HG03196 (cell line): ENCODE results near the gene INSYN1.
"Not testable (repeated sequence)": the region's sequence is repeated elsewhere in the genome, so short reads cannot be mapped to it uniquely, and the experiment has no call there.

Experiments used
- ATAC-seq: cut with Tn5 transposase; IDR thresholded peaks from one replicate; pipeline ENCODE4 v1.9.1; 2021; ENCODE audit not compliant: unreplicated experiment

Gene INSYN1, protein sequence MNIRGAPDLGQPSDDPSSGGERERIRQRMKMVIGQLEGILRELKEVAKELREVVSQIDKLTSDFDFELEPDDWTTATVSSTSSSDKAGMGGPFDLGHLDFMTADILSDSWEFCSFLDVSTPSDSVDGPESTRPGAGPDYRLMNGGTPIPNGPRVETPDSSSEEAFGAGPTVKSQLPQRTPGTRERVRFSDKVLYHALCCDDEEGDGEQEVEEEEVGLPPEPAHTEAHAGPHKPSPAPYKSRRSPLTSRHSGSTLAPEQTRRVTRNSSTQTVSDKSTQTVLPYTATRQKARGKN

GRCh38 chr15:73753250-73754130 lies at the start of gene INSYN1:
INSYN1 (minus strand) TSS chr15:73753351; CDS start chr15:73751130, 2,221 bp downstream.
- no peak for ATAC-seq

DNA sequence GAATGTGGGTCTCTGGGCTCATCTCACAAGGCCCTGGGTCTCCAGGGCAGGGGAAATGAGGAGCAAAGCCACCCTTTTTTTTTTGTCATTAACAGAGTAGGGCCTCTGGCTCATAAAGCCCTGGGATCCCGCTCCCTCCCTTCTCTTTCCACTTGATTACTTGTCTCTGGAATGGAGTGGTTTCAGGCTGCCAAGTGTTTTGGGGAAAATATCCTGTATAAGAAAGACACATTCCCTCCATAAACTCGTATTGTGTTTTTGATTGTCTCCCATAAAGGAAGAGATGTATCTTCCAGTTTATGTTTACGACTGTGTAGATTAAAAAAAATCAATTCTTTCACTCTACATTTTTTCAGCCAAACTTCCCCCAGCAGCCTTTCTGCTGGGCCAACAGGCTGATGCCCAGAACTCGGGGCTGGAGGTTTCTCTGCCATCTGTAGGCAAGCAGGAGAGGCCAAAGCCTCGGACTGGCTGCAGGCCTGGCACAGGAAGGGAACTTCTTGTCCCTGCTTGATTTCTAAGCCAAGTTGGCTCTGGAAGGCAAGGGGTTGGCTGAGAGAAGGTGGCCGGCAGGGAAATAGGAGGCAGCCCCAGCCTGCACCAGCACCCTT lies 49.4 kb upstream of the INSYN1 start:
- no peak for ATAC-seq

DNA sequence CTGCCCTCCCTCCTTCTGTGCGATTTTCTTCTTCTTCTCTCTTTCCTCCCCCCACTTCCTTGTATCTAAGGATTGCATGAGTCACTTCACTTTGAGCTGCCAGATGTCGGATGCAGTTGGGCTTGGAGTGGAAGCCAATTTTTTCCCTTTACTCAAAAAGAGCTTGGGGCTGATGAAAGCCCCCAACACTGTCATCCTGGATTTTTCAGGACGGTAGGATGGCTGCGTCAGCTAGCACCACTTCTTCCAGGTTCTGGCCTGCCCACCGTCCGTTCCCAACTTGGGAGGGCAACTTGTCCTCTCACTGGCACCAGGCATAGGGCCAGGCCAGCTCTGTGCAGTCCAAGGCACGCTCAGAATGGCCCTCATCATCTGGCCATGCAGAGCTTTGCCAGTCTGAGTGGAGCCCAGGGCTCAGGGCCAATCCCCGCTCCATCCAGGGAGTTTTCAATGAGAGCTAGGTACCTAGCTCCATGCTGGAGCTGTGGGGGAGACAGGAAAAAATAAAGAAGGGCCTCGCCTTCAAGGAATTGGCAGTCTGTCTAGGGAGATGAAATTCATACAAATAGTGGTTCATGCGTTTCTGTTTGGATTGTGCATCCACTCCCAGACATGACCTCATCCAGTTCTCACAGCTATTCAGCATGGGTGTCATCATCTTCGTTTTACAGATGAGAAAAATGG lies 47.7 kb upstream of the INSYN1 start:
- no peak for ATAC-seq

DNA sequence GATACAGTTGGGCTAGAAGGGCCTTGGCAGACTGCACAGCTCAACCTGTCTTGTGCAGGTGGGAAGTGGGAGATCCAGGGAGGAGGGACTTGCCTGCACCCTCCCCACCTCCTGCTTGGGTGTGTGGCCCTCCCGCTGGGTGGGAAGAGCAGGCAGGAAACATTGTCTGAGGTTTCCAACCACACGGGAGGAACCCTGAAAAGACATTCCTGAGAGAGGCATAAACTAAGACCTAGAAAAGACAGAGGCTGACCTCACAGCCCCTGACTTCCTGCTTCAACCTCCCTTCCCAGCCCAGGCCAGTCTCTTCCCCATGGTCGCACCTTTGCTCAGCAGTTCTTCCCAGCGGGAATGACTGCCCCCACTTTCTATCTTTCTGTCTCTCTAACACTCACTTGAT lies 46.3 kb upstream of the INSYN1 start:
- no peak for ATAC-seq

GRCh38 chr15:73797366-73798158 lies 44.4 kb upstream of the INSYN1 start:
- no peak for ATAC-seq

GRCh38 chr15:73796331-73796831 lies 43.2 kb upstream of the INSYN1 start:
- ATAC-seq, result no peak

DNA sequence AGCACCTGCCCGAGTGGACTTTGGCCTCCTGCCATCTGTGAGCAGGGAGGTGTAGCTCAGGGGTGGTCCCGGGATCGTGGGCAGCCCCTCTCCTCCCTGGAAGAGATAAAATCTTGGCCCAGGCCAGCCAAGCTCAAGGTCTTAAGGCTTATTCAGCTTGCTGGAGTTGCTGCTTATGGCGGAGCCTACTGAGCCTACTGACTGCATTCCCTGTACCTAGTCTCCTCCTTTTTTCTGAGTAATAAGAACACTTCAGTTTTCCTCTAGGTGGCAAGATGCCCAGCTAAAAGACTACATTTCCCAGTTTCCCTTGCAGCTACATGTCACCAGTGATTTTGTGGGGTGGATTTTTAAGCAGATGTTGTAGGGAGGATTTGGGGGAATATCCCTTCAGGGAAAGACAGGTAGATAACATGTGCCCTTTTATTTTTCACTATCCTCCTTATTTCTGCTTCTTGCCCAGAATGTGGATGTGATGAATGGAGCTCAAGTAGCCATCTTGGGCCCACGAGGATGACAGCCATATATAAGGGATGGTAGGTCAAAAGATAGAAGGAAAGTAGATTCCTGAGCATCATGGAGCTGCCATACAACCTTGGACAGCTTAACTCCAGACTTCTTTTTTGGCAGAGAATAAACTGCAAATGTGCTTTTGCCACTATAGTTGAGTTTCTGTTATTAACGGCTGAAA lies 41.4 kb upstream of the INSYN1 start:
- no peak for ATAC-seq

- ATAC-seq, result not testable (repeated sequence)
Observed at GRCh38 chr15:73792899-73793541, 39.9 kb upstream of the INSYN1 start.

- ATAC-seq, result no peak
Observed at GRCh38 chr15:73792415-73792814, 39.3 kb upstream of the INSYN1 start.

GRCh38 chr15:73789521-73790240 lies 36.5 kb upstream of the INSYN1 start:
- no peak for ATAC-seq

DNA sequence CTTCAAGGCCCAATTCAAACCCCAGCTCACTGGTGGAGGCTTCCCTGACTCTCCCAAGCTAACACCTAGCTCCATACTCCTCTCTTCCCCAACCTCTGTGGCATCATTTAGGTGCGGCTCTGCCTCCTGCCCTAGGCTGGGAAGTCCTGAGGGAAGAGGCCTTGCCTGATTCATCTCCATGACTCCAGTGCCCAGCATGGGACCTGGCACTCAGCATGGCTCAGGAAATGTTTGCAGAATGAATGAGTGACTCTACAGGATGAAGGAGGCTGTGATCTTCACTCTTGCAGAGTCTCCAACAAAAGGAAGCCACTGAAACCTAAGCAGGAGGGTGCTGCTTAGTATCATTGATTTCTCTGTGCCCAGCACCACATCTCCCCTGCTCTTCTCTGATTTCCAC lies 34.5 kb upstream of the INSYN1 start:
- no peak for ATAC-seq

DNA sequence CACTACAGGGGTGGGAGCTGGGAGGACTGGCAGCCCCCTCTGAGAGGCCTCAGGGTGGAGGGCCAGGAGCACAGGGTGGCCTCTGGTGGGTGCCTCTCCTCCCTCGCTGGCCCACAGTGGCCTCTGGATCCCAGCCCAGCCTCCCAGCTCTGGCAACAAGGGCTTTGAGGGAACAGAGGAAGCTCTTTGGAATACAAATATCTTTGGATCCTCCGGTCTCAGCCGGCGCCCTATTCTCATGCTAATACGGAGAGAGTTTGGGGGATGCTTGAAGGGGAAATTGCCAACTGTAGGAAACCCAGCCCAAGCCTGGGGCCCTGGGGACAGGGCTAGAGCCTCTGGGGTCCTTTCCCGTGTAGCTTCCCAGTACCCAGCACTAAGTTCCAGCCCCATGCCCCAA lies 33.4 kb upstream of the INSYN1 start:
- ATAC-seq, result no peak

- not testable (repeated sequence) for ATAC-seq
Observed at GRCh38 chr15:73785256-73786014, 32.3 kb upstream of the INSYN1 start.

DNA sequence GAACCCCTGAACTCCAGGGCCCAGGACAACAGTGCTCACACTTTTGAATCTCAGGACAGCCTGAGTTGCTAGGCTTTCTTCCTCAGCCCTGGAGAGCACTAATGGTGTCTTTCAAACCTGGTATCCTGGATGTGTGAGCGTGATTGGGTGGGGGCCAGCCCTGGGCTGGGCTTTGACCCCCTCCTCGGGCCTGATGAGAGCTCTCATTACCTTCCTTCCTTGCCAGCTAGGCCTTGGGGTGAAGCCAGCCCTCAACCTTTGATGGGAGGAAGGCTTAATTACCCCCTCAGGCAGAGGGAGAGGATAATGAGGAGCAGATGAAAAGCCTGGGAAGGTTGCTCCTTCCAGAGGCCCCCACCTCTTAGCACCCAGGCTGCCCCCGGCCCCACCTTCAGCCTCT lies 31.1 kb upstream of the INSYN1 start:
- no peak for ATAC-seq

DNA sequence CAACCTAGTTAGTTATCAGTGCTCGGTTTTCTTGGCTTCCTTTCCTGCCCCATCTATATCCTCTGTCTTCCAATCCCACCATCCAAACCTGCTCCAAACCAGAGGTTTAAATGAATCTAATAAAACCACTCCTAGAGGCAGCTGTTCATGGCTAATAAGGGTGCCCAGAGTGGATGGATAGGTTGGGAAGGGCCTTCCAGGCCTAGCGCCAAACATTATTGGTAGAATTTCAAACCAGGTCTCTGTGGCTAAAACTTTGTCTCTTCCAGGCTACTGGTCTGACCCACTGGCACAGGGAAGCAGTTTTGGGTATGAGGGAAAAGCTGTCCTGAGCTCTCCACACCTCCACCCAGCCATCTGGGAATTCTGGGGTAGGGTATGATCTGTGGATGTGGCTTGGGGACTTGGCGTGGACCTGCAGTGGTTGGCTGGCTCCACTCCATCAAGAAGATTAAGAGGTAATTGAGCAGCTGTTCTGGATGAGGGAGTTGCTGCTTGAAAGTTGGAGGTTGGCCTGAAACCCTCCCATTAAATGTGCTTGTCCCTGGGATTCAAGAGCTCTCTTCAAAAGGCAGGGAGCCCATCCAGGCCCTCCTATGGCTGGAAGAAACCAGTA lies 29.3 kb upstream of the INSYN1 start:
- ATAC-seq, result no peak

- no peak for ATAC-seq
Observed at GRCh38 chr15:73781038-73781925, 28.1 kb upstream of the INSYN1 start.
